ENCODE data around the gene TBCD.

- TF ChIP-seq, protein P1, sequence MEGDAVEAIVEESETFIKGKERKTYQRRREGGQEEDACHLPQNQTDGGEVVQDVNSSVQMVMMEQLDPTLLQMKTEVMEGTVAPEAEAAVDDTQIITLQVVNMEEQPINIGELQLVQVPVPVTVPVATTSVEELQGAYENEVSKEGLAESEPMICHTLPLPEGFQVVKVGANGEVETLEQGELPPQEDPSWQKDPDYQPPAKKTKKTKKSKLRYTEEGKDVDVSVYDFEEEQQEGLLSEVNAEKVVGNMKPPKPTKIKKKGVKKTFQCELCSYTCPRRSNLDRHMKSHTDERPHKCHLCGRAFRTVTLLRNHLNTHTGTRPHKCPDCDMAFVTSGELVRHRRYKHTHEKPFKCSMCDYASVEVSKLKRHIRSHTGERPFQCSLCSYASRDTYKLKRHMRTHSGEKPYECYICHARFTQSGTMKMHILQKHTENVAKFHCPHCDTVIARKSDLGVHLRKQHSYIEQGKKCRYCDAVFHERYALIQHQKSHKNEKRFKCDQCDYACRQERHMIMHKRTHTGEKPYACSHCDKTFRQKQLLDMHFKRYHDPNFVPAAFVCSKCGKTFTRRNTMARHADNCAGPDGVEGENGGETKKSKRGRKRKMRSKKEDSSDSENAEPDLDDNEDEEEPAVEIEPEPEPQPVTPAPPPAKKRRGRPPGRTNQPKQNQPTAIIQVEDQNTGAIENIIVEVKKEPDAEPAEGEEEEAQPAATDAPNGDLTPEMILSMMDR (IDR thresholded peaks at IDR 0.05), result no peak
- TF ChIP-seq OVOL2 (CRISPR knock-in tag; IDR thresholded peaks at IDR 0.05; ENCODE audit: borderline replicate concordance), result no peak
- no peak for TF ChIP-seq ATF6 (CRISPR knock-in tag; IDR thresholded peaks at IDR 0.05)
- TF ChIP-seq, protein P2, sequence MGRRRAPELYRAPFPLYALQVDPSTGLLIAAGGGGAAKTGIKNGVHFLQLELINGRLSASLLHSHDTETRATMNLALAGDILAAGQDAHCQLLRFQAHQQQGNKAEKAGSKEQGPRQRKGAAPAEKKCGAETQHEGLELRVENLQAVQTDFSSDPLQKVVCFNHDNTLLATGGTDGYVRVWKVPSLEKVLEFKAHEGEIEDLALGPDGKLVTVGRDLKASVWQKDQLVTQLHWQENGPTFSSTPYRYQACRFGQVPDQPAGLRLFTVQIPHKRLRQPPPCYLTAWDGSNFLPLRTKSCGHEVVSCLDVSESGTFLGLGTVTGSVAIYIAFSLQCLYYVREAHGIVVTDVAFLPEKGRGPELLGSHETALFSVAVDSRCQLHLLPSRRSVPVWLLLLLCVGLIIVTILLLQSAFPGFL (CRISPR knock-in tag; IDR thresholded peaks at IDR 0.05; ENCODE audit: borderline replicate concordance), result no peak
Observed at GRCh38 chr17:82888583-82889495, 137.0 kb downstream of the TBCD start.
